ENCODE data around the gene RELN. TPM values are rescaled to one million over a fixed set of nuclear protein-coding genes. Genes with fewer than 3 reads are reported as not detected.

Gene RELN
- polyA plus RNA-seq, 2 donors, result 0.10 to 0.65 TPM

DNA sequence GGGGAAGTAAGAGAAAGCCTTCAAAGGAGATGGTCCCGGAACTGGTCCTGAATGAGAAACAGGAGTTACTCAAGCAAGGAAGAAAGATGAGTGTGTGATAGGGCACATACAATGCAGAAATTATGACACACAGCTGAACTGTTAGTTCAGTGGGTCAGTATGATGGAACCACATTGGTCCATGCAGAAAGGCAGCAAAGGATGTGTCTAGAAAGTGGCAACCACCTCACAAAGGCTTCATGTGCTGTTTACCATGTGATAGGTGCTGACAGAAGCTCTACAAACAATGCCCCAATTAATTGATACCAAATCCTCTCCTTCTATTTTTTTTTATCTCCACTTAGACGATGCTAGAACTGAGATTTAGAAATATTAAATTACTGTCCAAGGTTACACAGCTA, 258.3 kb downstream of the RELN start:
- H3K9me3 ChIP-seq (ENCODE audit: control insufficient read depth in 2 of 2, insufficient read depth in 1 of 2, low read depth in 1 of 2, low read length in 1 of 2), result no peaks in the 10 kb centered on the region
- H3K27me3 ChIP-seq (ENCODE audit: control insufficient read depth in 1 of 2, insufficient read depth in 2 of 2, low read length in 2 of 2), result no peaks in the 10 kb centered on the region
- WGBS, 2 donors, result 85 to 90% methylated on average over 2 of the region's 2 CpGs
- no peak overlapping the region for H3K27ac ChIP-seq (ENCODE audit: low read depth in 2 of 2, low read length in 1 of 2)
- no peak overlapping the region for H3K4me3 ChIP-seq (ENCODE audit: low read depth in 1 of 2, low read length in 2 of 2)
- H3K4me1 ChIP-seq (ENCODE audit: control insufficient read depth in 2 of 2, insufficient read depth in 2 of 2, low read length in 1 of 2), result no peaks in the 10 kb centered on the region
- H3K36me3 ChIP-seq (ENCODE audit: control insufficient read depth in 2 of 2, insufficient read depth in 2 of 2, low read length in 1 of 2), result no peaks in the 10 kb centered on the region

- H3K36me3 ChIP-seq (ENCODE audit: control insufficient read depth in 2 of 2, insufficient read depth in 2 of 2, low read length in 1 of 2), result no peaks in the 10 kb centered on the region
- no peaks in the 10 kb centered on the region for H3K27me3 ChIP-seq (ENCODE audit: control insufficient read depth in 1 of 2, insufficient read depth in 2 of 2, low read length in 2 of 2)
- H3K4me3 ChIP-seq (ENCODE audit: low read depth in 1 of 2, low read length in 2 of 2), result no peak overlapping the region
- H3K27ac ChIP-seq (ENCODE audit: low read depth in 2 of 2, low read length in 1 of 2), result no peak overlapping the region
- WGBS, 2 donors, result 43 to 55% methylated on average over 4 of the region's 4 CpGs
- no peaks in the 10 kb centered on the region for H3K9me3 ChIP-seq (ENCODE audit: control insufficient read depth in 2 of 2, insufficient read depth in 1 of 2, low read depth in 1 of 2, low read length in 1 of 2)
- H3K4me1 ChIP-seq (ENCODE audit: control insufficient read depth in 2 of 2, insufficient read depth in 2 of 2, low read length in 1 of 2), result no peaks in the 10 kb centered on the region
Measured at GRCh38 chr7:103729026-103729425, 260.4 kb downstream of the RELN start.

- Histone ChIP-seq H3K4me1 (ENCODE audit: control insufficient read depth in 2 of 2, insufficient read depth in 2 of 2, low read length in 1 of 2) (no peaks in the 10 kb centered on the region), H3K27me3 (ENCODE audit: control insufficient read depth in 1 of 2, insufficient read depth in 2 of 2, low read length in 2 of 2) (no peaks in the 10 kb centered on the region)
- WGBS, 2 donors, result 78 to 82% methylated on average over 8 of the region's 8 CpGs
Measured at GRCh38 chr7:103727982-103728610, 261.4 kb downstream of the RELN start.

DNA sequence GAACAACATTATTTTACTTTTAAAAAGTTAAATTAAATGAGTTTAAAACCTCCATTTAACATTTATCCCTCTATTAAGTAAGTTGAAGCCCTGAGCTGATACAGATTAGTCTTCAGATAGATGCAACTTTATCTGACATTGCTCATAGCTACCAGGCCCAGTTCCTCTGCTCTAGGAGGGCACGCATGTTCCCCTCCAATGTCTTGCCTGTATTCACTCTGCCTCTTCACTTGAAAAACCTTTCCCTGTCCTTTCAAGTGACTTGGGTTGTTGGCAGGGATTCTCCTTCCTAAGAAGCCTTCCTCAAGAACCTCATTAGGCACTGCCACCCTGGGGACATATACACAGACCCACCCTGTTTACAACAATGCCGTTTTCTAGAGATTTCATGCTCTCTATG, 270.4 kb downstream of the RELN start:
- H3K36me3 ChIP-seq (ENCODE audit: control insufficient read depth in 2 of 2, insufficient read depth in 2 of 2, low read length in 1 of 2), result no peaks in the 10 kb centered on the region
- H3K9me3 ChIP-seq (ENCODE audit: control insufficient read depth in 2 of 2, insufficient read depth in 1 of 2, low read depth in 1 of 2, low read length in 1 of 2), result no peaks in the 10 kb centered on the region
- 78 to 83% methylated on average over 2 of the region's 2 CpGs for WGBS, 2 donors
- H3K4me3 ChIP-seq (ENCODE audit: low read depth in 1 of 2, low read length in 2 of 2), result no peak overlapping the region
- H3K4me1 ChIP-seq (ENCODE audit: control insufficient read depth in 2 of 2, insufficient read depth in 2 of 2, low read length in 1 of 2), result no peaks in the 10 kb centered on the region
- H3K27ac ChIP-seq (ENCODE audit: low read depth in 2 of 2, low read length in 1 of 2), result no peak overlapping the region
- no peaks in the 10 kb centered on the region for H3K27me3 ChIP-seq (ENCODE audit: control insufficient read depth in 1 of 2, insufficient read depth in 2 of 2, low read length in 2 of 2)

More at GRCh38 chr7:103727982-103728610, 261.4 kb downstream of the RELN start:
- Histone ChIP-seq H3K9me3 (ENCODE audit: control insufficient read depth in 2 of 2, insufficient read depth in 1 of 2, low read depth in 1 of 2, low read length in 1 of 2) (no peaks in the 10 kb centered on the region), H3K36me3 (ENCODE audit: control insufficient read depth in 2 of 2, insufficient read depth in 2 of 2, low read length in 1 of 2) (no peaks in the 10 kb centered on the region), H3K27ac (ENCODE audit: low read depth in 2 of 2, low read length in 1 of 2) (no peak overlapping the region), H3K4me3 (ENCODE audit: low read depth in 1 of 2, low read length in 2 of 2) (no peak overlapping the region)

DNA sequence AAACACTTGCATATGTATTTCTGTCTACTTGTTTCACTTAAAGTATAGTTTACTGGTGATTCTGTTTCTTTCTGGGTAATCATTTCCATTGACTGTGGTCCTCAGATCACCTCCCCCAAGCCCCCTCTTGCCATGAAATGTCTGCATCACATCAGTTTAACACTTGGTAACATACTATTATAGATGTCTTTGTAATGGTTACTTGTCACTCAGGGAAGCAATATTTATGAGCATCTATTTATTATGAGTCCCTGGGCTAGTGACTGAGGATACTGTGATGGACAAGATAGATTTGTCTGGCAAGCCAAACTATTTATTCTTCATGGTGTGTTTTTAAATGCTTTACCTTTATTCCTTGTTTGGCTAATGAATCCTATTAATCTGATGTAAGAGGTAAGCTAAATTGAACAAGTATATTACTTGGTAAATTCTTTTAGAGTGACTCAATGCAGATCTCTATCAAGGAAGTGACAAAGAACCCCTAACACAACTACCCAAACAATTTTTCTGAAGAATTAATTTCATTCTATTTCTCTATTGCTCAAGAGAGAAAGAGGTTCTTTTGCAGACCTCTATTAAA, 270.9 kb downstream of the RELN start:
- no peaks in the 10 kb centered on the region for H3K27me3 ChIP-seq (ENCODE audit: control insufficient read depth in 1 of 2, insufficient read depth in 2 of 2, low read length in 2 of 2)
- no peaks in the 10 kb centered on the region for H3K9me3 ChIP-seq (ENCODE audit: control insufficient read depth in 2 of 2, insufficient read depth in 1 of 2, low read depth in 1 of 2, low read length in 1 of 2)
- H3K4me1 ChIP-seq (ENCODE audit: control insufficient read depth in 2 of 2, insufficient read depth in 2 of 2, low read length in 1 of 2), result no peaks in the 10 kb centered on the region
- H3K36me3 ChIP-seq (ENCODE audit: control insufficient read depth in 2 of 2, insufficient read depth in 2 of 2, low read length in 1 of 2), result no peaks in the 10 kb centered on the region
- H3K4me3 ChIP-seq (ENCODE audit: low read depth in 1 of 2, low read length in 2 of 2), result no peak overlapping the region
- H3K27ac ChIP-seq (ENCODE audit: low read depth in 2 of 2, low read length in 1 of 2), result no peak overlapping the region

GRCh38 chr7:103717574-103717973, 271.9 kb downstream of the RELN start:
- Histone ChIP-seq H3K9me3 (ENCODE audit: control insufficient read depth in 2 of 2, insufficient read depth in 1 of 2, low read depth in 1 of 2, low read length in 1 of 2) (no peaks in the 10 kb centered on the region), H3K27ac (ENCODE audit: low read depth in 2 of 2, low read length in 1 of 2) (no peak overlapping the region), H3K4me1 (ENCODE audit: control insufficient read depth in 2 of 2, insufficient read depth in 2 of 2, low read length in 1 of 2) (no peaks in the 10 kb centered on the region), H3K36me3 (ENCODE audit: control insufficient read depth in 2 of 2, insufficient read depth in 2 of 2, low read length in 1 of 2) (no peaks in the 10 kb centered on the region), H3K27me3 (ENCODE audit: control insufficient read depth in 1 of 2, insufficient read depth in 2 of 2, low read length in 2 of 2) (no peaks in the 10 kb centered on the region), H3K4me3 (ENCODE audit: low read depth in 1 of 2, low read length in 2 of 2) (no peak overlapping the region)
- 68 to 79% methylated on average over 3 of the region's 3 CpGs for WGBS, 2 donors

DNA sequence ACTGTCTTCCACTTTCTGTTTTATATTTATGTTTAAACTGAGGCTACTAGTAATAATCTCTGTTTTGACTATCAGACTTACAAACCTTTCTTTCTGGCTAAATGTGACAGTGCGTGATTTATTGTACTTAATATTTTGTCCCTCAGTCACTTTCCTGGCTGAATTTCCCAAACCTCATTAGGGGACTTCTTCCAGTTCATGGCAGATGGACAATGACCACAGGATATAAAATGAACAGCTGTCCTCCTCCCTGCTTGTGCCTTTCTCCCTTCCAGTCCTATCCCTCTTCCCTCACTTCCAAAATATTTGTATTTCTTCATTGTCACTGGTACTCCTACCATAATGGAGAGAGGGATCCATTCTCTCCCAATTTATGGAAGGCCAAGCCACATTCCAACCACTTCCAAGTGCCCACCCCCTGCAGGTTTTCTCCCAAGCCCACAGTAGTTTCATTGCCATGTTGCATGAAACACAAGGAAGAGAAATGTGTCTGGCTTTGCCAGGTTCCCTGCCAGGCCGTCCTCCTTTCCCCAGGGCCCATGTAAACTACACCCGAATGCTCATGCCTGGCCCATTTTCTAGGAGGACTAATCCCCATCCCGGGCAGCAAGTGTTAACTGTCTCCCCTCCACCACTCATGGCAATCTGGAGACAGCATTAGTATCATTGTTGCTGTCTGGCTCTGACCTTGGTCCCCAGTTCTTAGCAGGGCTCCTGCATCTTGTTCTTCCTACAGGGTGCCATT, 273.9 kb downstream of the RELN start:
- H3K27ac ChIP-seq (ENCODE audit: low read depth in 2 of 2, low read length in 1 of 2), result no peak overlapping the region
- WGBS, 2 donors, result 80 to 82% methylated on average over 4 of the region's 4 CpGs
- no peaks in the 10 kb centered on the region for H3K9me3 ChIP-seq (ENCODE audit: control insufficient read depth in 2 of 2, insufficient read depth in 1 of 2, low read depth in 1 of 2, low read length in 1 of 2)
- no peaks in the 10 kb centered on the region for H3K36me3 ChIP-seq (ENCODE audit: control insufficient read depth in 2 of 2, insufficient read depth in 2 of 2, low read length in 1 of 2)
- no peak overlapping the region for H3K4me3 ChIP-seq (ENCODE audit: low read depth in 1 of 2, low read length in 2 of 2)
- no peaks in the 10 kb centered on the region for H3K4me1 ChIP-seq (ENCODE audit: control insufficient read depth in 2 of 2, insufficient read depth in 2 of 2, low read length in 1 of 2)
- H3K27me3 ChIP-seq (ENCODE audit: control insufficient read depth in 1 of 2, insufficient read depth in 2 of 2, low read length in 2 of 2), result no peaks in the 10 kb centered on the region

DNA sequence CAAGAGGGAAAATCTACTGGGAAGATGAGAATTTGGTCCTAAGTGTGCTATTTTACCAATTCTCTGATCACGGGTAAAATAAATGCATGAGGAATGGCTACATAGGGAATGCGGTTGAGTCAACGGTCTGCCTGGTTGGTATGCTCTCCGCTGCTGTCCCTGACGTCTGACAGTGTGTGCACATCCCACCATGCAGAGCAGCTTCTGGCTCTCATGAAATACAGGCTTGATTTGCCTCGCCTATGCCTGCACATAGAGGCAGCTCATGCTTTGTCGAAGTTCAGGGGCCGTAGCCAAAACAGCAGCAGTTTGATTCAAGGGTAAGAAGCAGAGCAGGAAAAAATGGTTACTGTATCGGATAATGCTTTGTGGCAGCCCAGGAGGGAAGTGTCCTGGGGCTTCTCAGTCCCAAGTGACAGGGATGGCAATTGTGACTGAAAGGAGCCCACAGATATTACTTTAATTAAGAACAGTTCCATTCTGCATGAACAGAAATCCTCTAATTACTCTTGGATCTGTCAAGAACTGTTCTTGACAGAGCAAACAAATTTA, 275.0 kb downstream of the RELN start:
- Histone ChIP-seq H3K9me3 (ENCODE audit: control insufficient read depth in 2 of 2, insufficient read depth in 1 of 2, low read depth in 1 of 2, low read length in 1 of 2) (no peaks in the 10 kb centered on the region), H3K27ac (ENCODE audit: low read depth in 2 of 2, low read length in 1 of 2) (no peak overlapping the region), H3K27me3 (ENCODE audit: control insufficient read depth in 1 of 2, insufficient read depth in 2 of 2, low read length in 2 of 2) (no peaks in the 10 kb centered on the region), H3K4me1 (ENCODE audit: control insufficient read depth in 2 of 2, insufficient read depth in 2 of 2, low read length in 1 of 2) (no peaks in the 10 kb centered on the region), H3K36me3 (ENCODE audit: control insufficient read depth in 2 of 2, insufficient read depth in 2 of 2, low read length in 1 of 2) (no peaks in the 10 kb centered on the region), H3K4me3 (ENCODE audit: low read depth in 1 of 2, low read length in 2 of 2) (no peak overlapping the region)
- 77 to 81% methylated on average over 9 of the region's 9 CpGs for WGBS, 2 donors

- Histone ChIP-seq H3K27ac (ENCODE audit: low read depth in 2 of 2, low read length in 1 of 2) (no peak overlapping the region), H3K4me3 (ENCODE audit: low read depth in 1 of 2, low read length in 2 of 2) (no peak overlapping the region), H3K27me3 (ENCODE audit: control insufficient read depth in 1 of 2, insufficient read depth in 2 of 2, low read length in 2 of 2) (no peaks in the 10 kb centered on the region), H3K36me3 (ENCODE audit: control insufficient read depth in 2 of 2, insufficient read depth in 2 of 2, low read length in 1 of 2) (no peaks in the 10 kb centered on the region), H3K9me3 (ENCODE audit: control insufficient read depth in 2 of 2, insufficient read depth in 1 of 2, low read depth in 1 of 2, low read length in 1 of 2) (no peaks in the 10 kb centered on the region), H3K4me1 (ENCODE audit: control insufficient read depth in 2 of 2, insufficient read depth in 2 of 2, low read length in 1 of 2) (no peaks in the 10 kb centered on the region)
- 66% methylated on average over 4 of the region's 4 CpGs for WGBS, 2 donors
Measured at GRCh38 chr7:103712991-103713778, 276.3 kb downstream of the RELN start.
